GM20000 (cell line): ENCODE measurements around the gene FAM169A.

Source experiments
- DNase-seq: peaks from one replicate; pipeline ENCODE4 v3.0.0; 2012; ENCODE audit warnings: low spot score
- TF ChIP-seq, protein P1 (sequence below): IDR thresholded peaks from 2 replicates; pipeline ENCODE4 v1.5.1; 2012; ENCODE audit warnings: mild to moderate bottlenecking, control low read depth; ENCODE audit errors: extremely low read depth, missing control alignments

FAM169A gene

DNA sequence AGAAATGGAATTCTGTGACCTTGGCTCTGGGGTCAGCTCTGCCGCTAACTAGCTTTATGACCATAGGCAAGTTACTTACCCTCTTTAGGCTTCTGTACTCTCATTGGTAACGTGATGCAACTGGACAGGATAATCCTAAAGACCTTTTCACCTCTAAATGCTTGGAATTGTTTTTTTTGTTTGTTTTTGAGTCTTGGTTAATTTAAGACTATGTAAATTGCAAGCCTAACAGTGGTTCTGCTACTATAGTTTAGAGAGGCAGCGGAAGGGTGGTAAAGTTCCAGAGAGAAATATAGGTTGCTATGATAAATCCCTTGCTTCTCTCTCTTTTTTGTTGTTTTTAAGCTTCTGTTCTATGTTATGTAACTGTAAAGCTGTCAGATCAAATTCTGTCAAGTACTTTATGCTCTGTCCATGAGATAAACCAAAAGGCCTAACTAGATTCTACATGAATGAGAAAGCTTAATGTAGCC is 17.6 kb downstream of the FAM169A start:
- TF ChIP-seq, protein P1, sequence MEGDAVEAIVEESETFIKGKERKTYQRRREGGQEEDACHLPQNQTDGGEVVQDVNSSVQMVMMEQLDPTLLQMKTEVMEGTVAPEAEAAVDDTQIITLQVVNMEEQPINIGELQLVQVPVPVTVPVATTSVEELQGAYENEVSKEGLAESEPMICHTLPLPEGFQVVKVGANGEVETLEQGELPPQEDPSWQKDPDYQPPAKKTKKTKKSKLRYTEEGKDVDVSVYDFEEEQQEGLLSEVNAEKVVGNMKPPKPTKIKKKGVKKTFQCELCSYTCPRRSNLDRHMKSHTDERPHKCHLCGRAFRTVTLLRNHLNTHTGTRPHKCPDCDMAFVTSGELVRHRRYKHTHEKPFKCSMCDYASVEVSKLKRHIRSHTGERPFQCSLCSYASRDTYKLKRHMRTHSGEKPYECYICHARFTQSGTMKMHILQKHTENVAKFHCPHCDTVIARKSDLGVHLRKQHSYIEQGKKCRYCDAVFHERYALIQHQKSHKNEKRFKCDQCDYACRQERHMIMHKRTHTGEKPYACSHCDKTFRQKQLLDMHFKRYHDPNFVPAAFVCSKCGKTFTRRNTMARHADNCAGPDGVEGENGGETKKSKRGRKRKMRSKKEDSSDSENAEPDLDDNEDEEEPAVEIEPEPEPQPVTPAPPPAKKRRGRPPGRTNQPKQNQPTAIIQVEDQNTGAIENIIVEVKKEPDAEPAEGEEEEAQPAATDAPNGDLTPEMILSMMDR: no peak
- DNase-seq: no peak

DNA sequence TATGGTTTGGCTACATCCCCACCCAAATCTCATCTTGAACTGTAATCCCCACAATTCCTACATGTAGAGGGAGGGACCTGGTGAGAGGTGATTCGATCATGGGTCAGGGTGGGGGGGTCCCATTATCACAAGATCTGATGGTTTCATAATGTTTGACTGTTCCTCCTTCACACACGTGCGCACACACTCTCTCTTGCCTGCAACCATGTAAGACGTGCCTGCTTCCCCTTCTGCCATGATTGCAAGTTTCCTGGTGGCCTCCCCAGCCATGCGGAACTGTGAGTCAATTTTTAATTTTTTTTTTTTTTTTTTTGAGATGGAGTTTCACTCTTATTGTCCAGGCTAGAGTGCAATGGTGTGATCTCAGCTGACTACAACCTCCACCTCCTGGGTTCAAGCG is 27.0 kb downstream of the FAM169A start:
- TF ChIP-seq, protein P1: no peak
- no peak for DNase-seq

DNA sequence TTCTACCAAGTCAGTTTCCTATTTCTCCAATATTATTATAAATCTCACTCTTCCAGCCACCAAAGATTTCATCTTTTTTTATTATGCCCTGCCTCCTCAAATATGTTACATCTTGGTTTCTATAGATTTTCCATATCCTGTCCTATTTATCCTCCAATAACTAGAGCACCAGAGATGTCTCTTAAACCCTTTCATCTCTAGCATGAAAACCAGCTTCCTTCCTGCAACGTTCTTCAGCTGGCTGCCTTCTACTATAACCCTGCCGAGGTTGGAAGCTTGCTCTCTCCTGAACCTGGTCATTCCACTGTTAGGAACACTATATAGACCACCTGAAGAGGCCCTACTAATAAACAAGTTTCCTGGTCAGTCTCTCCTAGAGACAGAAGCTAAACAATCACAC is 27.9 kb downstream of the FAM169A start:
- TF ChIP-seq, protein P1: no peak
- no peak for DNase-seq

DNA sequence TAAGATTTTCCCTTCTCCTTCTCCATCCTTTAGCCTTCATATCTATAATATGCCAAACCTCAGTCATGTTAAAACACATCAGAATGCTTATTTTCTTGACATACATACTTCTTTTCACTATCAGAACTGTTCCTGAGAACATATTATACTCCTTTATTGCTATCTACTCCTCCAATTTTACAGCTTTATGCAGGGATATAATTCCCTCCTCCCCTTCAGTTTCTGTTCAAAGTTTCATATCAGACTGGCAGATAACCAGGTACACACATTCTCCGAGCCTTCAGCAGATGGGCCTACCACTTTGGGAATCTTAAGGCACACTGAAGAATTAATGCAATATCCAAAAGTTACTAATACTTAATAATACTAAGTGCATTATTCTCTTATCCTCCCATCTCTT is 29.1 kb downstream of the FAM169A start:
- TF ChIP-seq, protein P1: no peak
- DNase-seq: no peak

- no peak for DNase-seq
- TF ChIP-seq, protein P1: no peak
Observed at GRCh38 chr5:74833537-74834266, 32.5 kb downstream of the FAM169A start.

DNA sequence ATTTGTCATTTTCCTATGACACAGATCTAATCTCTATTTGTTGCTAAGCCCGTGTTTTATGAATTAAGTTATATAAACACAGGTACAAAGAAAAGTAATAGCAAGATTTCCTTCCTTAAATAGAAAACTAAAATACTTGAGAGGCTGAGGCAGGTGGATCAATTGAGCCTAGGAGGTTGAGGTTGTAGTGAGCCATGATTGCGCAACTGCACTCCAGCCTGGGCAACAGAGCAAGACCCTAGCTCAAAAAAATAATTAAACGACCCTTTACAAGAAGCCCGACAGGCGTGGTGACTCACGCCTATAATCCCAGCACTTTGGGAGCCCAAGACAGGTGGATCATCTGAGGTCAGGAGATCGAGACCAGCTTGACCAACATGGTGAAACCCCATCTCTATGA is 36.8 kb downstream of the FAM169A start:
- TF ChIP-seq, protein P1: no peak
- no peak for DNase-seq

DNA sequence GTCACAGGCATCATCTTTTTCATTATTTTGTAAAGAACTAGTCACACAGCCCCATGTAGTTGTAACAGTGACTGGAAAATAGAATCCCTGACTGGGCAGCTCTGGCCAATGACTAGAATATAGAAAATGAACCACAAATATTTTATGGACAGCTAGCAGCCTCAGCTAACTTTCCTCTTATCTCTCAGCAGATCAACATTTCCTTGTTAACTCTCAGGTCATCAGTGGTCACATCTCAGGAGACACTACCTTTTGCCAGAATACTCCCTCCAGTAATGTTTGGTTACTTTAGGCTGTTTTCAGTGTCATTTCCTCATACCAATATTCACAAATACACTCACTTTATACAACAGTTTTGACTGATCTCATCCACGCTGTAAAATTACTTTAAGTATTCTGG is 43.9 kb downstream of the FAM169A start:
- DNase-seq: no peak
- TF ChIP-seq, protein P1: no peak
